RWPE2 (cell line): Measurements from ENCODE around the gene OSBPL10.

Experiments used
- ATAC-seq: fragments of 200-7000 bp; cut with Tn5 transposase; 3 replicates; pipeline ENCODE4 v1.9.1; 2021; ENCODE audit warnings: low read depth
- DNase-seq: peaks from one replicate; pipeline ENCODE4 v3.0.0-alpha.2; 2020; ENCODE audit warnings: low spot score
- H3K27ac ChIP-seq: fragments of 450-650 bp; 2 replicates; pipeline ENCODE4 v1.5.1; 2017; ENCODE audit warnings: mild to moderate bottlenecking; ENCODE audit not compliant: poor library complexity, severe bottlenecking
- H3K27me3 ChIP-seq: fragments of 250-450 bp; sonication (Bioruptor Pico); 2 replicates; pipeline ENCODE4 v1.5.1; 2021; ENCODE audit warnings: mild to moderate bottlenecking, moderate library complexity; ENCODE audit not compliant: insufficient read depth, poor library complexity, severe bottlenecking
- H3K36me3 ChIP-seq: fragments of 250-450 bp; sonication (Bioruptor Pico); 2 replicates; pipeline ENCODE4 v1.5.1; 2020; ENCODE audit warnings: low read depth, mild to moderate bottlenecking, moderate library complexity
- H3K4me1 ChIP-seq: fragments of 250-450 bp; sonication (Bioruptor Pico); 2 replicates; pipeline ENCODE4 v1.5.1; 2021; ENCODE audit warnings: mild to moderate bottlenecking, moderate library complexity; ENCODE audit not compliant: insufficient read depth, poor library complexity, severe bottlenecking
- H3K4me3 ChIP-seq: fragments of 250-450 bp; sonication (Bioruptor Pico); 2 replicates; pipeline ENCODE4 v1.5.1; 2021; ENCODE audit warnings: mild to moderate bottlenecking, moderate library complexity; ENCODE audit not compliant: severe bottlenecking
- H3K9me3 ChIP-seq: fragments of 250-450 bp; sonication (Bioruptor Pico); 2 replicates; pipeline ENCODE4 v1.5.1; 2021; ENCODE audit warnings: mild to moderate bottlenecking, moderate library complexity; ENCODE audit not compliant: severe bottlenecking
- TF ChIP-seq, protein P1 (sequence below): fragments of 450-650 bp; IDR thresholded peaks from one replicate; pipeline ENCODE4 v1.5.1; 2017; ENCODE audit warnings: mild to moderate bottlenecking, moderate library complexity; ENCODE audit not compliant: poor library complexity, severe bottlenecking

Gene OSBPL10

DNA sequence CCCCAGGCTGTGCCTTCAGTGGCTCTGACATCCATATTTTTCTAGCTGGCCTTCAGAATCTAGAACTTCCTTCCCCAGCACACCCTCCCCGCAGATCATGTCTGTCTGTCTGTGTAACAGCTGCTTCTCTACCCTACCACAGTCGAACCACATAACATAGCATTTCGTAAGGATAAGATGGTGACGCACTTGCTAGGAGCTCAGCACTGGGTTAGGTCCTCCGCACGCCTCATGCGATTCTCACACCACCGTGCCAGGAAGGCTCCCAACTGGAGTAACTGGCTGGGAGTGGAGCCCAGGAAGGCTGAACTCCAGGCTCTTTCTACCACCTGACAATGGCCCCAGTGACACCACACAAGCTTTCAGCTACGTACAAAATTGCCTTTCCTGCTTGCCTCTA is 279.8 kb downstream of the OSBPL10 start:
- TF ChIP-seq, protein P1, sequence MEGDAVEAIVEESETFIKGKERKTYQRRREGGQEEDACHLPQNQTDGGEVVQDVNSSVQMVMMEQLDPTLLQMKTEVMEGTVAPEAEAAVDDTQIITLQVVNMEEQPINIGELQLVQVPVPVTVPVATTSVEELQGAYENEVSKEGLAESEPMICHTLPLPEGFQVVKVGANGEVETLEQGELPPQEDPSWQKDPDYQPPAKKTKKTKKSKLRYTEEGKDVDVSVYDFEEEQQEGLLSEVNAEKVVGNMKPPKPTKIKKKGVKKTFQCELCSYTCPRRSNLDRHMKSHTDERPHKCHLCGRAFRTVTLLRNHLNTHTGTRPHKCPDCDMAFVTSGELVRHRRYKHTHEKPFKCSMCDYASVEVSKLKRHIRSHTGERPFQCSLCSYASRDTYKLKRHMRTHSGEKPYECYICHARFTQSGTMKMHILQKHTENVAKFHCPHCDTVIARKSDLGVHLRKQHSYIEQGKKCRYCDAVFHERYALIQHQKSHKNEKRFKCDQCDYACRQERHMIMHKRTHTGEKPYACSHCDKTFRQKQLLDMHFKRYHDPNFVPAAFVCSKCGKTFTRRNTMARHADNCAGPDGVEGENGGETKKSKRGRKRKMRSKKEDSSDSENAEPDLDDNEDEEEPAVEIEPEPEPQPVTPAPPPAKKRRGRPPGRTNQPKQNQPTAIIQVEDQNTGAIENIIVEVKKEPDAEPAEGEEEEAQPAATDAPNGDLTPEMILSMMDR = no peak
- Histone ChIP-seq H3K9me3 (no peaks in the 10 kb centered on the region), H3K27me3 (no peaks in the 10 kb centered on the region), H3K36me3 (peaks cover 49% of the 10 kb centered on the region), H3K4me1 (peaks cover 15% of the 10 kb centered on the region), H3K4me3 (no peak overlapping the region), H3K27ac (no peak overlapping the region)
- ATAC-seq = no peak
- DNase-seq = no peak

DNA sequence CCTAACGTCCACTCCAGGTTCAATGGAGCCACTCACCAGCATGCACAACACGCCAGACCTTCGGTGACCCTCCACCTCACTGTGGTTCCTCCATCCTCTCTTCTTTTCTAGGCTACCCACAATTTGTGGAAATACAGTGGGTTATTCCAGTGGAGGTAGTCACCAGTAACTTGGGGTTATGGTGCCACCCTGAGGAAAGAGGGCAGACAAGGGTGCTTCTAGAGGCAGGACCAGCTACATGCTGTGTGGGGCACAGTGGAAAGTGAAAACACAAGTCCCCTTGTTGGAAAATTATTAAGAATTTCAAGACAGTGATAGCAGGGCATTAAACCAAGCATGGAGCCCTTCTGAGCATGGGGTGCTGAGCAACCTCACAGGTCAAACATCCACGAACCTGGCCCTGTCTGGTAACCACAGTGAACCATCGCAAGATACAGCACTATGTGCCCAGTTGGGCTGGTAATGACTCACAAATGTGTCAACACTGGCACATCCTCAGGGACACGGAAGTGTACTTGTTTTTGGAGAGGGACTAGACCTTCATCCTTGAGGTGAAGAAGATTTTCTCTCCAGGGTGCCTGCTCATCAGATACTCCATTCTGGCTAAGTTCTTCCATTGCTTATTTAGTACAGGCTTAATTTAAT is 281.6 kb downstream of the OSBPL10 start:
- Histone ChIP-seq H3K9me3 (no peaks in the 10 kb centered on the region), H3K36me3 (peaks cover 49% of the 10 kb centered on the region), H3K27ac (no peak overlapping the region), H3K4me1 (no peaks in the 10 kb centered on the region), H3K27me3 (no peaks in the 10 kb centered on the region), H3K4me3 (no peak overlapping the region)
- TF ChIP-seq, protein P1 = no peak
- DNase-seq (no peak), ATAC-seq (peak; percentile 52; the same call in 1 of the 3 replicates)

DNA sequence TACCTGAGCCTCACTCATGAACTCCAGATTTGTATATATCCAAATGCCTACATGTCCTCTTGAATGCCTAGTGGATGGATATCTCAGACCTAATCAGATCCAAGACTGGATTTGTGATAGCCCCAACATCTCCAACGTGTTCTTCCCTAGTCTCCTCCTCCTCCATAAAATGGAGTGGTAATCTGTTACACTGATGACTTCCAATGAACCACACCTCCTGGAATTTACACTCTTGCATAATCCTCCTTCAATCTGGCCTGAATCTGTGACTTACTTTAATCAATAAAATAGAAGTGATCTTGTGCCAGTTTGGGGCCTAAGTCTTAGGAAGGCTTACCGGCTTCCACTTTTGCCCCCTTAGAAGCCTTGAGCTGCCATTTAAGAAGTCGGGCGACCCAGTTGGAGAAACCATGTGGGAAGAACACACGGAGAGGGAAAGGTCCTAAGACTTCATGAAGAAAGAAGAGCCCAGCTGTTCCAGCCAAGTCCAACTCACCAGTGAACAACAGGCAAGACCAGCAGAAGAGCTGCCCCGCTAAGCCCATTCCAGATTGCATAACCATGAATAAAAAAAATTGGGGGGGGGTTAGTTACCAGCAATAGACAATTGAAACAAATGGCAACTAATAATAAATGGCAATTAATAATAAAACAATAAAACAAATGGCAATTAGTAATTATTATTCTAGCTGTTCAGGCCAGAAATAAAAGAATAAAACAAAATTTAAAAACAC is 284.1 kb downstream of the OSBPL10 start:
- peaks cover 46% of the 10 kb centered on the region for H3K36me3 ChIP-seq
- DNase-seq (no peak), ATAC-seq (no peak)
- no peaks in the 10 kb centered on the region for H3K27me3 ChIP-seq
- TF ChIP-seq, protein P1 = no peak
- no peaks in the 10 kb centered on the region for H3K4me1 ChIP-seq
- H3K9me3 ChIP-seq = no peaks in the 10 kb centered on the region
- H3K4me3 ChIP-seq = no peak overlapping the region
- H3K27ac ChIP-seq = no peak overlapping the region

DNA sequence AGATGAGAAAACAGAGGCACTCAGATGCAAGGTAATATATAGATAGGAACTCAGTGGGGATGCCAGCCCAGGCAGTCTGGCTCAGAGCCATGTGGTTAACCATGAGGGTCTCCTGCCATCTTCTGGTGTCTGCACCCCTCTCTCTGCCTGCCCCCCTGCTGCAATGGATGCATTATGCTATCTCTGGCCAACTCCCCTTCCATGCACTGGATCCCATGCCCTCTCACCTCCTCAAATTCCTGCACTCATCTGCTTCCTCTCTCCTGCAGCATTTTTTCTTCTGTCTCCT is 285.1 kb downstream of the OSBPL10 start:
- no peak overlapping the region for H3K27ac ChIP-seq
- TF ChIP-seq, protein P1 = no peak
- H3K4me1 ChIP-seq = no peaks in the 10 kb centered on the region
- no peak overlapping the region for H3K4me3 ChIP-seq
- ATAC-seq (no peak), DNase-seq (no peak)
- H3K9me3 ChIP-seq = no peaks in the 10 kb centered on the region
- peaks cover 47% of the 10 kb centered on the region for H3K36me3 ChIP-seq
- no peaks in the 10 kb centered on the region for H3K27me3 ChIP-seq

DNA sequence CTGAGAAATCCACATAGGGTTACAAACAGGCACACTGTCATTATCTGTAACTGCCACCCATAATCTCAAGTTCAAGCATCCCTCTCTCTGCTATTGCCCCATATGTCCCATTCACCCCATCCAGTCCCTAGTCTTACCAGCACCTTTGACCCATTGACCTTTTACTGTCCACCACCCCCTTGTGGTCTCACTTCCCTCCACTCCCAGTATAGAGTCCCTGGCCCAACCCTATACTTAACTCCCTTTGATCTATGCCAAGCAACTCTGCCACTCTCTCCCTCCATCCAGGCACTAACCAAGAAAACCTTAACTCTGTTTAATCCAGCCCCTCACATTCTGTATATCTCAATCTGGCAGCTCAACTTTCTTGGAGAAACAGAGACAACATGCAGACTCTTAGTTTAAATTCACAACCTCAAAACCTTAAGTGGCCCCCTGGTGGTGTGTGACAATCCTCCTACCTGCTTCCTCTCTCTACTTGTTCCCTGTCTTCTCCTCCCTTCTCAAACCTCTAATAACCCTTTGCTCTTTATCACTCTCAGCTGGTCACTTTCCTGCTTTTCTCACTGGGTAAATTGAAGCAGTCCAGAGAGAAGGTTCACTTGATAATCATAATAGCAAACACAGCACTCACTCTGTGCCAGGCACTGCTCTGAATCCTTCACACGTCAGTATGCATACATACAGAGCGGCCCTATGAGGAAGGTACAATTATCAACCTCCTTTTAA is 285.6 kb downstream of the OSBPL10 start:
- Histone ChIP-seq H3K4me1 (no peaks in the 10 kb centered on the region), H3K27ac (no peak overlapping the region), H3K4me3 (no peak overlapping the region), H3K27me3 (no peaks in the 10 kb centered on the region), H3K9me3 (no peaks in the 10 kb centered on the region), H3K36me3 (peaks cover 46% of the 10 kb centered on the region)
- ATAC-seq (no peak; the same call in 2 of the 3 replicates), DNase-seq (no peak)
- TF ChIP-seq, protein P1 = peak; percentile 15
